Suprapubic skin (tissue), 4 donors: ENCODE results near the gene TECPR1.

Experiments used
- CTCF ChIP-seq, 2 donors: fragments of 200-600 bp in 1 of 2; fragments of 450-650 bp in 1 of 2; sonication (generic) in 1 of 2; IDR thresholded peaks; one replicate each; pipeline ENCODE4 v1.5.1; 2016 to 2019; ENCODE audit warnings: antibody characterized with exemption in 2 of 2, mild to moderate bottlenecking in 1 of 2, moderate library complexity in 1 of 2
- EP300 ChIP-seq: sonication (generic); formaldehyde crosslinking; IDR thresholded peaks from one replicate; pipeline ENCODE4 v1.6.1; 2017; ENCODE audit warnings: antibody characterized with exemption
- POLR2A ChIP-seq, 2 donors: fragments of 450-650 bp; IDR thresholded peaks; one replicate each; pipeline ENCODE4 v1.6.1; 2017; ENCODE audit warnings: antibody characterized with exemption in 2 of 2, mild to moderate bottlenecking in 2 of 2, moderate library complexity in 2 of 2
- POLR2AphosphoS5 ChIP-seq, 3 donors: sonication (generic); formaldehyde crosslinking; IDR thresholded peaks; one replicate each; pipeline ENCODE4 v1.6.1; 2017; ENCODE audit warnings: antibody characterized with exemption in 3 of 3

- TF ChIP-seq POLR2A (IDR thresholded peaks at IDR 0.05) (no peak), CTCF (IDR thresholded peaks at IDR 0.05) (no peak), EP300 (no peak), POLR2AphosphoS5 (IDR thresholded peaks at IDR 0.05) (no peak)
Measured at GRCh38 chr7:98249106-98249505, 2.9 kb downstream of the TECPR1 start.
